Ectodermal cell (in vitro differentiated cells): ENCODE data around the gene GARIN5B.

Experiments used
- H3K27ac ChIP-seq: 2 replicates; pipeline ENCODE4 v1.7.0; 2013; ENCODE audit warnings: mild to moderate bottlenecking, low read depth, low read length; ENCODE audit not compliant: insufficient read depth, poor library complexity, severe bottlenecking
- H3K27me3 ChIP-seq: 2 replicates; pipeline ENCODE4 v1.7.0; 2013; ENCODE audit warnings: mild to moderate bottlenecking, low read length; ENCODE audit not compliant: insufficient read depth, control insufficient read depth, poor library complexity, severe bottlenecking
- H3K36me3 ChIP-seq: one replicate; pipeline ENCODE4 v1.7.0; 2013; ENCODE audit warnings: low read length; ENCODE audit not compliant: control insufficient read depth, insufficient read depth
- H3K4me1 ChIP-seq: one replicate; pipeline ENCODE4 v1.7.0; 2013; ENCODE audit warnings: low read length; ENCODE audit not compliant: control insufficient read depth, insufficient read depth
- H3K4me3 ChIP-seq: 2 replicates; pipeline ENCODE4 v1.7.0; 2013; ENCODE audit warnings: low read depth, low read length, control low read depth; ENCODE audit not compliant: insufficient read depth
- H3K9me3 ChIP-seq: 2 replicates; pipeline ENCODE4 v1.7.0; 2013; ENCODE audit warnings: mild to moderate bottlenecking, low read length, moderate library complexity; ENCODE audit not compliant: control insufficient read depth
- WGBS, 2 experiments: methylation state at CpG; one replicate each; pipeline ENCODE4 v1.1.7; 2013; ENCODE audit warnings: missing lambda C conversion rate in 2 of 2; 5-methylcytosine and 5-hydroxymethylcytosine counted together

GARIN5B gene

DNA sequence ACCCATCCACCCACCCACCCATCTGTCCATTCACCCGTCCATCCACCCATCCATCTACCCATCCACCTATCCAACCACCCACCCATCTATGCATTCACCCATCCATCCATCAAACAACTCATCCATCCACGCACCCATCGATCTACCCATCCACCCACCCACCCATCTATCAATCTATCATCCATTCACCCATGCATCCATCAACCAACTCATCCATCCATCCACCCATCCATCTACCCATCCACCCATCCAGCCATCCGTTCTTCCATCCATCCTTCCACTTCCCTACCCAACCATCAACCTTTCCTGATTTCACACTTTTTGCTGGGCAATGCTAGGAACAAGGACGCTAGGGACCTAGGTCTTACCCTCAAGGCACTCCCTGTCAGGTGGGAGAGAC, 19.0 kb upstream of the GARIN5B start:
- peaks cover 26% of the 10 kb centered on the region for H3K4me1 ChIP-seq
- peaks cover 2% of the 10 kb centered on the region for H3K36me3 ChIP-seq
- H3K27me3 ChIP-seq, result peaks cover 35% of the 10 kb centered on the region
- H3K27ac ChIP-seq, result no peak overlapping the region
- no peak overlapping the region for H3K4me3 ChIP-seq
- H3K9me3 ChIP-seq, result no peaks in the 10 kb centered on the region
- WGBS, 2 experiments, result 93 to 95% methylated on average over 5 of the region's 5 CpGs

DNA sequence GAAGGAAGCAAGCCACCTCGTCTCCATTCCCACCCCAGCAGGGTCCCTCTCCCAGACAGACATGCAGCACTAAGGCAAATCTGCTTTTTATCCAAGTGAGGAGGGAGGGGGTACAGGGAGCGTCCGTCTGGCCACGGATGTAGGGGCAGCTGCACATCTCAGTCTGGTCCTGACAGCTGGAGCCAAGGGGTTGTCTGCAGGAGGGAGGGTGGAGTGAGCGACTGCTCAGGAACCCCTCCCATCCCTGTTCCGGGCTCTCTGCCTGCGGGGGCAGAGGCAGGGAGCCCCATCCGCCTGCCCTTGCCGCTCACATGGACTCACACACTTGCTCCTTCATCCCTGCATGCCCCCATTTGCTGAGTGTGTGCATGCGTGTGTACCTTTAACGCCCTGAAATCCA, 16.1 kb upstream of the GARIN5B start:
- H3K36me3 ChIP-seq, result no peaks in the 10 kb centered on the region
- H3K4me1 ChIP-seq, result peaks cover 36% of the 10 kb centered on the region
- peaks cover 46% of the 10 kb centered on the region for H3K27me3 ChIP-seq
- H3K9me3 ChIP-seq, result no peaks in the 10 kb centered on the region
- 67 to 68% methylated on average over 11 of the region's 11 CpGs for WGBS, 2 experiments
- no peak overlapping the region for H3K27ac ChIP-seq
- no peak overlapping the region for H3K4me3 ChIP-seq

DNA sequence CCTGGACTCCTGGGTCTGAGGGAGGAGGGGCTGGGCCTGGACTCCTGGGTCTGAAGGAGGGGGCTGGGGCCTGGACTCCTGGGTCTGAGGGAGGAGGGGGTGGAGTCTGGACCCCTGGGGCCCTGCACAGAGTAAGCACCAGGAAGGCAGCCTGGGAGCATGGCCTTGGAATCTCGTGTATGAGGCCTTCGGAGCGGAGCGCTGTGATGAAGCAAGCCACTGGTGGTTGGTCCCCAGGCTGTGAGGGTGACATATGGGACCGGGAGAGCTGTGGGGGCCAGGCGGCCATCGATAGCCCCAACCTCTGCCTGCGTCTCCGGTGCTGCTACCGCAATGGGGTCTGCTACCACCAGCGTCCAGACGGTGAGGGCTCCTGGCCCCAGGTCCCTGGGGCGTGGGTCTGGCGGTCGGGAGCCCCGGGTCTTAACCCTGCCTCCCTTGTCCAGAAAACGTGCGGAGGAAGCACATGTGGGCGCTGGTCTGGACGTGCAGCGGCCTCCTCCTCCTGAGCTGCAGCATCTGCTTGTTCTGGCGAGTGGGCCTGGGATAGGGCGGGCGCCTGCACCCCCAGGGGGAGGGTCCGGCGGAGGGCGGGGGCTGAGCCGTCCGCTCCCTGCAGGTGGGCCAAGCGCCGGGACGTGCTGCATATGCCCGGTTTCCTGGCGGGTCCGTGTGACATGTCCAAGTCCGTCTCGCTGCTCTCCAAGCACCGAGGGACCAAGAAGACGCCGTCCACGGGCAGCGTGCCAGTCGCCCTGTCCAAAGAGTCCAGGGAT, 14.5 kb upstream of the GARIN5B start:
- H3K27ac ChIP-seq, result no peak overlapping the region
- peaks cover 54% of the 10 kb centered on the region for H3K27me3 ChIP-seq
- peaks cover 47% of the 10 kb centered on the region for H3K4me1 ChIP-seq
- WGBS, 2 experiments, result 11 to 12% methylated on average over 43 of the region's 43 CpGs
- H3K36me3 ChIP-seq, result no peaks in the 10 kb centered on the region
- peak overlapping the region; percentile 8 for H3K4me3 ChIP-seq
- no peaks in the 10 kb centered on the region for H3K9me3 ChIP-seq

DNA sequence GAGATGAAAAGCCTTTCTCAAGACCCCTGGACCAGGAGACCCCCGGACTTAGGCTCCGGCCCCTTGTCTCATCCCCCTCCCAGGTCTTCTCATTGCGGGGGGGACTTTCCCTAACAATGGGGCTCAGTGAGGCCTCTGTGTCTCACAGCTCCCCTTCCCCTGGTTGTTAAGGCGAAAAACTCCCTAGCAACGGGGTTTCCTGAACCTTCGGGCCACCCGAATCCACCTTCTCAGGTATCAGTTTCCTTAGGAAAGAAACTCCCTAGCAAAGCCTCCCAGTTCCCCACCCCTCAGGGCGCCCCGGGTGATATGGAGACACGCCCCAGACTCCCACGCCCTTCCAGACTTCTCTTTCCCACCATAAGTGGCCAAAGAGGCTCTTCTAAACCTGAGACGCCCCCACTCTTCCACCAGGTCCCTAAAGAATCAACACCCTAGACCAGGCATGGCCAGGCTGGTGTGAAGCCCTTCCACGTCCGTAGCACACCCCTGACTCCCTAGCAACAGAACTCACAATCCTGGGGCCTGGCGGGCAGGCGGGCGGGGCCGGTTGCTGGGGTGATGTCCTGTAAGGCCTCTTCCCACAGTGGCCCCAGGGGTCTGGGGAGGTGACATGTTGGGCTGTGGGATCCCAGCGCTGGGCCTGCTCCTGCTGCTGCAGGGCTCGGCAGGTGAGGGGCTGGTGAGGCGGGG, 13.3 kb upstream of the GARIN5B start, which contains the start of gene TMEM190:
Gene TMEM190 (plus strand): TSS at position 586 of the 693 bp plus-strand sequence. CDS start 28 bp downstream, at position 614.
- Histone ChIP-seq H3K9me3 (no peaks in the 10 kb centered on the region), H3K4me3 (peak within 1 kb of the TSS; percentile 8), H3K27me3 (peaks cover 62% of the 10 kb centered on the region), H3K4me1 (peaks cover 47% of the 10 kb centered on the region), H3K27ac (peak within 1 kb of the TSS; percentile 9), H3K36me3 (no peaks in the 10 kb centered on the region)
- 40 to 44% methylated on average over 21 of the region's 21 CpGs for WGBS, 2 experiments

DNA sequence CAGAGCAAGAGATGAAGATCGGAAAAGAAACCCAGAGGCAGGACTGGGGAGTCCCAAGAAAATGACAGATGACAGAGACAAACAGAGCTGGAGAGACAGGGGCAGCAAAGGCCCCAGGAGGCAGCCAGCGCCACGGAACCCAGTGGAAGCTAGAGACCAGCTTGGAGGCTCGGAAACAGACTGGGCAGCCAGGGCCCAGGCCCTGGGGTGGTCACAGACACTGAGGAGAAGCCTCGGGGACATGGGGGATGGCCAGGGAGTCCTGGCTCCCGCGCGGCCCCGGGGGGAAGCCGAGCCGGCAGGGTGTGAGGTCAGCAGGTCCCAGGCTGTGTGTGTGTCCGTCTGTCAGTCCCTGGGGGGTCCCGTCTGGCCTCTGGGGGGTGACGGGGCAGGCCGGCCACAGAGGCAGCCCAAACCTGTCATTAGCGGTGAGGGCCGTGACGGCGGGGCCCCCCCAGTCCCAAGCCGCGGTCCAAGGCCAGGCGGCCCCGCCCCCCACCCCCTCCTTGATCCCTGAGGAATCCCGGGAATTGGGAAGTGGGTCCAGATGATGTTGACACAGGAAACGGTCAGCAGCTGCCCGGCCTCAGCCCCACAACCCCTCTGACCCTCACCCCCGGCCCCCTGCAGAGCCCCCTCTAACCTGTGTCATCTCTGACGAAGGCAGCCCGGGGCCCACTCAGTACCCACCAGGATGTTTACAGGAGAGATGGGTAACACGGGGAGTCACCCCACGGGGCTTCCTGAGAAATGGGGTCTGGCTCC, 11.1 kb upstream of the GARIN5B start:
- Histone ChIP-seq H3K4me3 (no peak overlapping the region), H3K4me1 (peaks cover 46% of the 10 kb centered on the region), H3K36me3 (no peaks in the 10 kb centered on the region), H3K9me3 (no peaks in the 10 kb centered on the region), H3K27ac (no peak overlapping the region), H3K27me3 (peaks cover 80% of the 10 kb centered on the region)
- WGBS, 2 experiments, result 9% methylated on average over 31 of the region's 31 CpGs

DNA sequence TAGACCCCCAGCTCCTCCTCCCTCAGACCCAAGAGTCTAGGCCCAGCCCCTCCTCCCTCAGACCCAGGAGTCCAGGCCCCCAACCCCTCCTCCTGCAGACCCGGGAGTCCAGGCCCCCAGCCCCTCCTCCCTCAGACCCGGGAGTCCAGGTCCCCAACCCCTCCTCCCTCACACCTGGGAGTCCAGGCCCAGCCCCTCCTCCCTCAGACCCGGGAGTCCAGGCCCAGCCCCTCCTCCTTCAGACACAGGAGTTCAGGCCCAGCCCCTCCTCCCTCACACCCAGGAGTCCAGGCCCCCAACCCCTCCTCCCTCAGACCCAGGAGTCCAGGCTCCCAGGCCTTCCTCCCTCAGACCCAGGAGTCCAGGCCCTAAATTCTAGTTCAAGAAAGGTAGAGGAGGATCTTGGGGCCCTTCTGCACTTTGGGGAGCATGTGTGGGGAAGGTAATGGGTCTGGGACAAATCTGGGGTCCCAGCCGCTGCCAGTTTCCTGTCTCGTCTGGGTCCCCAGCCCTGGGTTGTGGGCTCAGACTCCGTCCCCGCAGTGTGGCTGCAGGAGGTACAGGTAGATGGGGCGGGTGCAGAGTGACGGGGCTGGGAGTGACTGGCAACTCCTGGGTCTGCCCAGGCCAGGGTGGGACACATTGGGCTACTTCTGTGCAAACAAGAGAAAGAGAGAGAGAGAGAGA, 10.4 kb upstream of the GARIN5B start:
- H3K27me3 ChIP-seq, result peaks cover 81% of the 10 kb centered on the region
- WGBS, 2 experiments, result 30 to 35% methylated on average over 9 of the region's 9 CpGs
- peaks cover 39% of the 10 kb centered on the region for H3K4me1 ChIP-seq
- H3K27ac ChIP-seq, result no peak overlapping the region
- H3K4me3 ChIP-seq, result no peak overlapping the region
- no peaks in the 10 kb centered on the region for H3K36me3 ChIP-seq
- no peaks in the 10 kb centered on the region for H3K9me3 ChIP-seq

DNA sequence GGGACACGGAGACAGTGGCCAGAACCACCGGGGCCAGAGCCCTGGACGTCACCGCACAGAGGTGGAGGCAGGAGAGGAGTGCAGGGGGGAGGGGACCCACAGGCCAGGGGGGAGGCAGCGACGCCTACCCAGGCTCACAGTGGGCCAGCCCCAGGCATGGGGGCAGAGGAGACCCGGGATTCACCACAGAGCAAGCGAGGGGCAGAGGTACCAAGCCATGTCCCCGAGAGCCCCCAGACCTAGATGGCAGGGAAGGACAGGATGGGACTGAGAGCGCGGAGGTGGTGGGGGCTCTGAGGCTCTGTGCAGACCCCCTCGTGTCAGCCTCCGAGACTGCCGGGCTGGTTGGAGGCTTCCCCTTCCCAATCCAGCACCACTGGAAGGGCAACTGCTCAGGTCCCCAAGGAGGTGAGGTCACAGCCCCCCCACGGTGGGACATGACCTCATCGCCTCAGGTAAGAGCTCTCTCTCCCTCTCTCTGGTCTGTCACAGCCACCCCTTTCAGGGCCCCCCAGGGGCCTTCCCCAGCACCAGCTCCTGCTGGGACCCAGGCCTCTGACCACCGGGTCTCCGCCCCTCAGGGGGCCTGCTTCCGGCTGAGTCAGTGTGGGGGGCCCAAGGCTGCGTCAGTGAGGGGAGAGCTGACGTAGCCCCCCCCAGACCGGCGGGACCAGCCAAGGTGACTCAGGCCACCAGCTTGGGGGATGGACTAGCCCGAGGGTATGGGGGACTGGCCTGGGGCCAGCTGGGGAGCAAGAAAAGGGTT, 9.4 kb upstream of the GARIN5B start:
- Histone ChIP-seq H3K27me3 (peaks cover 79% of the 10 kb centered on the region), H3K36me3 (no peaks in the 10 kb centered on the region), H3K4me1 (peaks cover 30% of the 10 kb centered on the region), H3K9me3 (no peaks in the 10 kb centered on the region), H3K4me3 (no peak overlapping the region), H3K27ac (no peak overlapping the region)
- 42 to 44% methylated on average over 24 of the region's 24 CpGs for WGBS, 2 experiments

DNA sequence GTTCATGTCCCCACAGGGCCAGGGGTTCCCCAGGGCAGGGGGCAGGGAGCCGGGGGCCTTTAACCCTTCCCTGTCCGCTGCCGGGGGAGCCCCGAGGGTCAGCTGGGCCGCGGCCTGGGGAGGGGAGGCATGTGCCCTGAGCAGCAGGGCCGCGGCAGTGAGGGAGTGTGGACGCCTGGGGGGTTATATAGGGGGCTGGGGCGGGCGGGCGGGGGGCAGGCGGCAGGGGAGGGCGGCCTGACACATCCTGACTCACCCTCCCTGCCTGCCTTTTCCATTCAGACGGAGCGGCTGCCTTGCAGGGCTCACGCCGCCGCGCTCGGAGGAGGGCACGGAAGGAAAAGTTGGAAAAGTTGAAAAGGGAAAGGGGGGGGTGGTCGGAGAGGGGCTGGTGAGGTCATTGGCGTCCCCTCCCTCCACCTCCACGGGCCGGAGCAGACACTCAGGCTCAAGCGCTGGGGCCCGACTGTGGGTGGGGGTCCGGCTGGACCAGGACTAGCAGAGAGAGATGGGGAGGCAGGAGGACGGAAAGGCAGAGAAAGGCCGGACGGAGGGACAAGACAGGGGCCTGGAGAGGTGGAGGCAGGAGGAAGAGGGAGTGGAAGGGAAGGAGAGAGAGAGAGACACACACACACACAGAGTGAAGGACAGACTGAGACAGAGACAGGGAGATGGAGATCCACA, 7.4 kb upstream of the GARIN5B start, which contains the start of gene IL11:
Gene IL11 (minus strand): TSS at position 159 of the 684 bp plus-strand sequence. CDS start 153 bp downstream, at position 6.
- Histone ChIP-seq H3K9me3 (no peaks in the 10 kb centered on the region), H3K27me3 (peaks cover 71% of the 10 kb centered on the region), H3K27ac (no peak within 1 kb of the TSS), H3K4me3 (peak within 1 kb of the TSS; percentile 35), H3K36me3 (no peaks in the 10 kb centered on the region), H3K4me1 (peaks cover 16% of the 10 kb centered on the region)
- 2 to 4% methylated on average over 31 to 32 of the region's 32 CpGs for WGBS, 2 experiments
